Measurements from ENCODE around the gene TMEM247.
"Not testable (repeated sequence)": the region's sequence is repeated elsewhere in the genome, so short reads cannot be mapped to it uniquely, and the experiment has no call there.

Gene TMEM247

GRCh38 chr2:46520130-46520711 lies 40.9 kb downstream of the TMEM247 start:
- H3K27ac ChIP-seq = peak overlapping the region in 1 of 2 donors; percentile 74
- no peak overlapping the region for H3K4me3 ChIP-seq
- no peak for DNase-seq (ENCODE audit: low spot score)
- no peak for TF ChIP-seq CTCF (IDR thresholded peaks at IDR 0.05)

DNA sequence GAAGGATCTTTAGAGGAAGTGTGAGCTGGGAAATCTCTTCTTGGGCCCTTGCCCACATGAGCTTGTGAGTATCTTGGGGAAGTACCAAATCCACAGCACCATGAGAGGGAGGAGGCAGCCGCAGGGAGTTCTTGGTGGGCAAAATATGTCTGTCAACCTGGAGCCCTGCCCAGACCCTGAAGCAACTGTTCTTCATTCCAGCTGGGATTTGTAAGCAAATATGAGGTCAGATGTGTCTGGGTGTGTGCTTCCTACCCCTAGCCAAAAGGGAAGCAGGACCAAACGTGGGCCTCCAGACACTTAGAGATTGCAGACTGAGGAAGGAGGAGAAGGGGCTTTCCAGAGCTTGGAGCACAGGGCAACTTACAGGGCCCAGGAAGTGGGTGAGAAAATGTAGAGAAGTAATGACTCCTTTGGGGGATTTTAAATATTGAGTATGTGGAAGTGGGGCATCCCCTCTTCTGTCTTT lies 41.9 kb downstream of the TMEM247 start:
- DNase-seq (ENCODE audit: low spot score) = peak; percentile 83
- H3K27ac ChIP-seq = peak overlapping the region in 1 of 2 donors; percentile 74
- no peak for TF ChIP-seq CTCF (IDR thresholded peaks at IDR 0.05)

GRCh38 chr2:46522385-46522784 lies 43.0 kb downstream of the TMEM247 start:
- not testable (repeated sequence) for H3K4me3 ChIP-seq; H3K27ac ChIP-seq; DNase-seq (ENCODE audit: low spot score)

More for the DNA sequence above, 41.9 kb downstream of the TMEM247 start:
- no peak overlapping the region for H3K4me3 ChIP-seq

- no peak for TF ChIP-seq CTCF (IDR thresholded peaks at IDR 0.05)
- Histone ChIP-seq H3K4me3 (no peak overlapping the region), H3K27ac (no peak overlapping the region)
- no peak for DNase-seq (ENCODE audit: low spot score)
Observed at GRCh38 chr2:46525522-46526155, 46.3 kb downstream of the TMEM247 start.

- H3K27ac ChIP-seq = no peak overlapping the region
- TF ChIP-seq CTCF (IDR thresholded peaks at IDR 0.05) = no peak
- no peak overlapping the region for H3K4me3 ChIP-seq
- DNase-seq (ENCODE audit: low spot score) = no peak
Observed at GRCh38 chr2:46528880-46529279, 49.5 kb downstream of the TMEM247 start.

DNA sequence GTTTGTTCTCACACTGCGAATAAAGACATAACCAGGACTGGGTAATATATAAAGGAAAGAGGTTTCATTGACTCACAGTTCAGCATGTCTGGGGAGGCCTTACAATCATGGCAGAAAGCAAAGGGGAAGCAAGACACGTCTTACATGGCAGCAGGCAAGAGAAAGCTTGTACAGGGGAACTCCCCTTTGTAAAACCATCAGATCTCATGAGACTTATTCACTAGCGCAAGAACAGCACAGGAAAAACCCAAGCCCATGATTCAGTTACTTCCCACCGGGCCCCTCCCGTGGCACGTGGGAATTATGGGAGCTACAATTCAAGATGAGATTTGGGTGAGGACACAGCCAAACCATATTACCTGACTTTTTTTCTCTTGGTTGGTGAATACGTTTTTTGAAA lies 51.3 kb downstream of the TMEM247 start:
- no peak for TF ChIP-seq CTCF (IDR thresholded peaks at IDR 0.05)
- DNase-seq (ENCODE audit: low spot score) = peak; percentile 8
- Histone ChIP-seq H3K27ac (no peak overlapping the region), H3K4me3 (no peak overlapping the region)

- H3K4me3 ChIP-seq = no peak overlapping the region
- H3K27ac ChIP-seq = no peak overlapping the region
- TF ChIP-seq CTCF (IDR thresholded peaks at IDR 0.05) = no peak
- no peak for DNase-seq (ENCODE audit: low spot score)
Observed at GRCh38 chr2:46531863-46532262, 52.5 kb downstream of the TMEM247 start.
